ENCODE data around the gene REXO5.

DNA sequence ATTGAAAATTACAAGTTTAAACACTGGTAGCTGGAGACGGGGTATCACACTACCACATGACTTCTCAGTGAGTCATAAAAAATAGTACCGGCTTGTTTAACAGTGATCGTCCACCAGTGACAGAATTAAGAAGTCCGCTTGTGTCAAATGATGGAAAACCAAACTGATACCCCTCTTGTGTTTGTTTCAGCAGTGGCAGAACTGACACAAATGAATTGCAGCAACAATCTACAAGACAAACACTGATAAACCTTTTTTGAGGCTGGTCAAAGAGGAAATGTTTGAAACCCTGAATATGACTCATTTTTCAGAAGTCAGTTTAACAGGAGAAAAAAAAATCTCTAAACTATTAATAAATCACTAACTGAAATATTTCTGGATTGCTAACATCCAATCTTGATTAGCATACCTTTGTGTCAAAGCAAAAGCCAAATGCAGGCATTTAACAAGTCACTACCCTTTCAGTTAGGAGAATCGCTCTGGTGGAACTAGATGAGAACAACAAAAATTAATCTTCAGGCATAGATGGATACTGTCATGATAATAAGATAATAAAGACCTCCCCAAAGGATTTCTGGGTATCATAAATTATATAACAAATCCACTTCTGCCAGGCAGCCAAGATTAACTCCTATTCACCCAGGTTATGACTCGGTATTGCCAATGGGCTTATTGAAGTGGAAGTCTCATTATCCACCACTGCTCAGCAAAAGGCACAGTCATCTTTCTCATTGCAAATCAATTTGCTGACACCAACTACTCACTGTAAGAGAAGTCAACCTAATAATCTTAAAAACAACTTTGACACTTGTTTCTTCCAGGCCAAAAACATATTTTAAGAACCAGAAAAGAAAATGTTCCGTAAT, 73.1 kb downstream of the REXO5 start:
- TF ChIP-seq, protein P1, sequence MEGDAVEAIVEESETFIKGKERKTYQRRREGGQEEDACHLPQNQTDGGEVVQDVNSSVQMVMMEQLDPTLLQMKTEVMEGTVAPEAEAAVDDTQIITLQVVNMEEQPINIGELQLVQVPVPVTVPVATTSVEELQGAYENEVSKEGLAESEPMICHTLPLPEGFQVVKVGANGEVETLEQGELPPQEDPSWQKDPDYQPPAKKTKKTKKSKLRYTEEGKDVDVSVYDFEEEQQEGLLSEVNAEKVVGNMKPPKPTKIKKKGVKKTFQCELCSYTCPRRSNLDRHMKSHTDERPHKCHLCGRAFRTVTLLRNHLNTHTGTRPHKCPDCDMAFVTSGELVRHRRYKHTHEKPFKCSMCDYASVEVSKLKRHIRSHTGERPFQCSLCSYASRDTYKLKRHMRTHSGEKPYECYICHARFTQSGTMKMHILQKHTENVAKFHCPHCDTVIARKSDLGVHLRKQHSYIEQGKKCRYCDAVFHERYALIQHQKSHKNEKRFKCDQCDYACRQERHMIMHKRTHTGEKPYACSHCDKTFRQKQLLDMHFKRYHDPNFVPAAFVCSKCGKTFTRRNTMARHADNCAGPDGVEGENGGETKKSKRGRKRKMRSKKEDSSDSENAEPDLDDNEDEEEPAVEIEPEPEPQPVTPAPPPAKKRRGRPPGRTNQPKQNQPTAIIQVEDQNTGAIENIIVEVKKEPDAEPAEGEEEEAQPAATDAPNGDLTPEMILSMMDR (IDR thresholded peaks at IDR 0.05; ENCODE audit: low read depth, low read length): no peak
- TF ChIP-seq, protein P2, sequence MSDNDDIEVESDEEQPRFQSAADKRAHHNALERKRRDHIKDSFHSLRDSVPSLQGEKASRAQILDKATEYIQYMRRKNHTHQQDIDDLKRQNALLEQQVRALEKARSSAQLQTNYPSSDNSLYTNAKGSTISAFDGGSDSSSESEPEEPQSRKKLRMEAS (IDR thresholded peaks at IDR 0.05; ENCODE audit: low read depth, low read length): no peak
- TF ChIP-seq POLR2A (IDR thresholded peaks at IDR 0.05; ENCODE audit: extremely low read depth, insufficient read length) (no peak), MYC (IDR thresholded peaks at IDR 0.05; ENCODE audit: low read depth, low read length) (no peak)
